SK-N-SH (cell line): Measurements from ENCODE around the gene TTC3. TPM values are rescaled to one million over a fixed set of nuclear protein-coding genes. Genes with fewer than 3 reads are reported as not detected.

Experiments
- CTCF ChIA-PET: fragments of 300-600, 350-600 bp; formaldehyde crosslinking; extraction: SDS; loops from one replicate; lab custom pipeline; 2021; lab: Yijun Ruan, JAX
- POLR2A ChIA-PET: fragments of 350-600 bp; sonication (Branson Sonifier 250); formaldehyde crosslinking; extraction: SDS; loops from one replicate; lab custom pipeline; 2020; ENCODE audit warnings: antibody characterized with exemption, inconsistent platforms; lab: Yijun Ruan, JAX
- DNase-seq: peaks from one replicate; pipeline ENCODE4 v3.0.0; 2012
- H2AFZ ChIP-seq: fragments of 200-600 bp; sonication (generic); 2 replicates; pipeline ENCODE4 v1.8.1; 2016; ENCODE audit warnings: antibody characterized with exemption, mild to moderate bottlenecking, low read depth
- H3F3A ChIP-seq: fragments of 200-600 bp; sonication (generic); replicated peaks from 2 replicates; pipeline ENCODE3; 2016; ENCODE audit warnings: antibody characterized with exemption, mild to moderate bottlenecking; ENCODE audit not compliant: insufficient read depth
- H3K27ac ChIP-seq, 2 experiments: fragments of 200-500 bp in 1 of 2; fragments of 200-600 bp in 1 of 2; sonication (Bioruptor generic) in 1 of 2; sonication (generic), shearing (Covaris generic) in 1 of 2; 2 replicates each; pipeline versions ENCODE4 v1.5.1 to v1.6.1; 2014 to 2016; ENCODE audit warnings: low read depth in 2 of 2, inconsistent platforms in 1 of 2, low read length in 1 of 2, mild to moderate bottlenecking in 1 of 2, mixed read lengths in 1 of 2
- H3K27me3 ChIP-seq: fragments of 200-600 bp; sonication (generic), shearing (Covaris generic); 2 replicates; pipeline ENCODE4 v1.6.1; 2016; ENCODE audit warnings: mixed run types; ENCODE audit not compliant: insufficient read depth
- H3K36me3 ChIP-seq, 2 experiments: fragments of 200-500 bp in 1 of 2; fragments of 200-600 bp in 1 of 2; sonication (Bioruptor generic) in 1 of 2; sonication (generic) in 1 of 2; replicated peaks in 1 of 2; 2 replicates each; pipeline versions ENCODE3 to v1.5.1; 2014 to 2016; ENCODE audit warnings: low read length in 1 of 2, mild to moderate bottlenecking in 1 of 2; ENCODE audit not compliant: insufficient read depth in 2 of 2, control insufficient read depth in 1 of 2
- H3K4me1 ChIP-seq, 2 experiments: fragments of 200-500 bp in 1 of 2; fragments of 200-600 bp in 1 of 2; sonication (Bioruptor generic) in 1 of 2; sonication (generic), shearing (Covaris generic) in 1 of 2; 2 replicates each; pipeline versions ENCODE4 v1.5.1 to v1.6.1; 2014 to 2016; ENCODE audit warnings: low read depth in 1 of 2, low read length in 1 of 2, mixed run types in 1 of 2; ENCODE audit not compliant: insufficient read depth in 2 of 2, control insufficient read depth in 1 of 2
- H3K4me2 ChIP-seq: fragments of 200-600 bp; sonication (generic), shearing (Covaris generic); 2 replicates; pipeline ENCODE4 v1.6.1; 2017; ENCODE audit warnings: mixed run types
- H3K4me3 ChIP-seq, 2 experiments: fragments of 200-500 bp in 1 of 2; fragments of 200-600 bp in 1 of 2; sonication (Bioruptor generic) in 1 of 2; sonication (generic), shearing (Covaris generic) in 1 of 2; 2 replicates each; pipeline versions ENCODE4 v1.5.1 to v1.8.1; 2014 to 2016; ENCODE audit warnings: low read depth in 2 of 2, inconsistent platforms in 1 of 2, low read length in 1 of 2, mild to moderate bottlenecking in 1 of 2, mixed read lengths in 1 of 2, moderate library complexity in 1 of 2
- H3K79me2 ChIP-seq: fragments of 200-600 bp; sonication (generic); 2 replicates; pipeline ENCODE4 v1.8.1; 2017; ENCODE audit warnings: mild to moderate bottlenecking; ENCODE audit not compliant: insufficient read depth
- H3K9ac ChIP-seq: fragments of 200-600 bp; sonication (generic); 2 replicates; pipeline ENCODE4 v1.6.1; 2017; ENCODE audit warnings: mixed run types
- H3K9me2 ChIP-seq: fragments of 200-600 bp; sonication (generic); 2 replicates; pipeline ENCODE4 v1.6.1; 2017; ENCODE audit warnings: mixed run types
- H3K9me3 ChIP-seq: fragments of 200-600 bp; sonication (generic); 2 replicates; pipeline ENCODE4 v1.6.1; 2017; ENCODE audit warnings: mixed run types, mild to moderate bottlenecking, moderate library complexity
- H4K20me1 ChIP-seq: fragments of 200-600 bp; sonication (generic); 2 replicates; pipeline ENCODE4 v1.6.1; 2017; ENCODE audit warnings: mild to moderate bottlenecking, mixed run types; ENCODE audit not compliant: insufficient read depth
- EZH2phosphoT487 ChIP-seq: fragments of 200-600 bp; sonication (generic); IDR thresholded peaks from 2 replicates; pipeline ENCODE4 v1.6.1; 2017; ENCODE audit warnings: low read depth, mixed run types, mild to moderate bottlenecking, antibody characterized with exemption, moderate library complexity, borderline replicate concordance
- FOSL2 ChIP-seq: IDR thresholded peaks from 2 replicates; pipeline ENCODE4 v1.4.0; 2012; ENCODE audit warnings: low read depth, mild to moderate bottlenecking, moderate library complexity, borderline replicate concordance
- FOXJ3 ChIP-seq: sonication (generic); formaldehyde crosslinking; IDR thresholded peaks from 2 replicates; pipeline ENCODE4 v1.5.1; 2020; ENCODE audit warnings: mild to moderate bottlenecking, missing genetic modification reagents
- IRF3 ChIP-seq: fragments of 150-350 bp; IDR thresholded peaks from 2 replicates; pipeline ENCODE4 v1.6.1; 2016; ENCODE audit warnings: mild to moderate bottlenecking, low read depth, low read length
- JUND ChIP-seq: IDR thresholded peaks from 2 replicates; pipeline ENCODE4 v1.4.0; 2012
- MAX ChIP-seq: IDR thresholded peaks from 2 replicates; pipeline ENCODE4 v1.4.0; 2012; ENCODE audit warnings: low read depth
- MEF2A ChIP-seq: IDR thresholded peaks from 2 replicates; pipeline ENCODE4 v1.4.0; 2012; ENCODE audit warnings: low read depth, borderline replicate concordance
- MXI1 ChIP-seq: IDR thresholded peaks from 2 replicates; pipeline ENCODE4 v1.6.1; 2012; ENCODE audit warnings: mild to moderate bottlenecking, low read depth, low read length, improper control_type of control experiment
- NFIC ChIP-seq: IDR thresholded peaks from 2 replicates; pipeline ENCODE4 v1.4.0; 2012; ENCODE audit warnings: borderline replicate concordance
- NRF1 ChIP-seq: IDR thresholded peaks from 2 replicates; pipeline ENCODE4 v1.6.1; 2012; ENCODE audit warnings: low read depth, mild to moderate bottlenecking, low read length
- PBX3 ChIP-seq: IDR thresholded peaks from 2 replicates; pipeline ENCODE4; 2012
- RAD21 ChIP-seq: IDR thresholded peaks from 2 replicates; pipeline ENCODE4 v1.6.1; 2012; ENCODE audit warnings: mild to moderate bottlenecking, low read length
- RCOR1 ChIP-seq: fragments of 150-350 bp; IDR thresholded peaks from 2 replicates; pipeline ENCODE4 v1.6.1; 2017; ENCODE audit warnings: antibody characterized with exemption, low read length
- RXRA ChIP-seq: IDR thresholded peaks from 2 replicates; pipeline ENCODE4 v1.4.0; 2012; ENCODE audit warnings: low read depth, mild to moderate bottlenecking, borderline replicate concordance
- TCF12 ChIP-seq: IDR thresholded peaks from 2 replicates; pipeline ENCODE4 v1.4.0; 2012
- USF1 ChIP-seq: IDR thresholded peaks from 2 replicates; pipeline ENCODE4 v1.4.0; 2012; ENCODE audit warnings: low read depth, borderline replicate concordance
- ZBTB33 ChIP-seq: IDR thresholded peaks from 2 replicates; pipeline ENCODE4 v1.4.0; 2012; ENCODE audit warnings: low read depth, borderline replicate concordance
- WGBS: methylation state at CpG from one replicate; pipeline ENCODE4 v1.1.6; 2017; ENCODE audit warnings: low lambda C conversion rate; 5-methylcytosine and 5-hydroxymethylcytosine counted together
- polyA plus RNA-seq, 3 experiments: library from polyadenylated mRNA; depleted of rRNA; stranded (reverse); fragments of >200 nt; gene quantifications; 2 replicates each; pipeline ENCODE4 v1.2.3, GENCODE V29; 2012

The TTC3 gene
- polyA plus RNA-seq, 1 of the 3 experiments (the other 2 are of a cell fraction), result 35.7 TPM

GRCh38 chr21:37172646-37173045 lies 99.6 kb downstream of the TTC3 start:
- Histone ChIP-seq H3K9ac (no peak overlapping the region), H3K27ac (no peak overlapping the region), H3K27me3 (no peaks in the 10 kb centered on the region), H3K36me3 (peaks cover 51 to 76% of the 10 kb centered on the region in 2 experiments), H3K4me3 (no peak overlapping the region), H2AFZ (no peak overlapping the region), H3F3A (no peaks in the 10 kb centered on the region), H4K20me1 (no peaks in the 10 kb centered on the region), H3K9me2 (no peaks in the 10 kb centered on the region), H3K79me2 (peaks cover 2% of the 10 kb centered on the region), H3K4me1 (no peaks in the 10 kb centered on the region; a peak in 1 of 4 replicates), H3K4me2 (no peak overlapping the region), H3K9me3 (no peaks in the 10 kb centered on the region)
- TF ChIP-seq USF1, result no peak
- TF ChIP-seq RAD21, result no peak
- TF ChIP-seq MXI1, result no peak
- TF ChIP-seq IRF3, result no peak
- no peak for TF ChIP-seq EZH2phosphoT487
- TF ChIP-seq ZBTB33, result no peak
- no peak for TF ChIP-seq FOSL2
- no peak for TF ChIP-seq NRF1
- POLR2A ChIA-PET, result no interaction called here
- no peak for DNase-seq
- CTCF ChIA-PET, result no interaction called here
- WGBS, result 94% methylated on average over 3 of the region's 3 CpGs

- Histone ChIP-seq H4K20me1 (no peaks in the 10 kb centered on the region), H3K4me2 (no peak overlapping the region), H3K9me2 (no peaks in the 10 kb centered on the region), H3K4me3 (no peak overlapping the region), H2AFZ (no peak overlapping the region), H3K9me3 (no peaks in the 10 kb centered on the region), H3K4me1 (no peaks in the 10 kb centered on the region; a peak in 1 of 4 replicates), H3K27ac (no peak overlapping the region), H3K27me3 (no peaks in the 10 kb centered on the region), H3F3A (no peaks in the 10 kb centered on the region), H3K79me2 (peaks cover 6% of the 10 kb centered on the region), H3K9ac (no peak overlapping the region), H3K36me3 (peaks cover 50 to 74% of the 10 kb centered on the region in 2 experiments)
- WGBS, result 96% methylated on average over 5 of the region's 5 CpGs
- CTCF ChIA-PET, result no interaction called here
- no peak for DNase-seq
- POLR2A ChIA-PET, result no interaction called here
- TF ChIP-seq RCOR1 (no peak), IRF3 (no peak), PBX3 (no peak), ZBTB33 (no peak), RXRA (no peak), JUND (no peak), NFIC (no peak), FOXJ3 (CRISPR knock-in tag) (no peak), MAX (no peak), MEF2A (no peak), TCF12 (no peak), EZH2phosphoT487 (no peak)
These were observed 103.7 kb downstream of the TTC3 start for GRCh38 chr21:37176716-37177115.
